22Rv1 (cell line): ENCODE data around the gene EFNB2.

Experiments used
- H3K27ac ChIP-seq: fragments of 450-650 bp; 2 replicates; pipeline ENCODE4 v1.5.1; 2017
- CTCF ChIP-seq: fragments of 450-650 bp; IDR thresholded peaks from 2 replicates; pipeline ENCODE4 v1.5.1; 2017; ENCODE audit warnings: mild to moderate bottlenecking
- ZFX ChIP-seq: fragments of 450-650 bp; IDR thresholded peaks from 2 replicates; pipeline ENCODE4 v1.6.1; 2017; ENCODE audit warnings: antibody characterized with exemption, borderline replicate concordance

The EFNB2 gene

GRCh38 chr13:106535552-106536243 is at the start of gene EFNB2:
EFNB2 (minus strand) TSS chr13:106535662; CDS start chr13:106534964, 698 bp downstream.
- peak within 1 kb of the TSS; percentile 68 for H3K27ac ChIP-seq
- TF ChIP-seq CTCF (no peak), ZFX (no peak)

- H3K27ac ChIP-seq = no peak overlapping the region
- TF ChIP-seq CTCF (no peak), ZFX (no peak)
These were observed 45.8 kb upstream of the EFNB2 start for GRCh38 chr13:106581225-106581624.

- TF ChIP-seq CTCF (no peak), ZFX (no peak)
- H3K27ac ChIP-seq = no peak overlapping the region
These were observed 40.4 kb upstream of the EFNB2 start for GRCh38 chr13:106575896-106576295.

GRCh38 chr13:106573868-106574267 is 38.4 kb upstream of the EFNB2 start:
- H3K27ac ChIP-seq = no peak overlapping the region
- no peak for TF ChIP-seq CTCF
- no peak for TF ChIP-seq ZFX

GRCh38 chr13:106573284-106573846 is 37.9 kb upstream of the EFNB2 start:
- TF ChIP-seq ZFX (no peak), CTCF (no peak)
- no peak overlapping the region for H3K27ac ChIP-seq

GRCh38 chr13:106570299-106570852 is 34.9 kb upstream of the EFNB2 start:
- H3K27ac ChIP-seq = 0 out of 2 replicates have a peak overlapping the region, but pooled peaks have one; percentile 33
- TF ChIP-seq ZFX (no peak), CTCF (no peak)
